DND-41 (cell line): ENCODE measurements around the gene ANKS1B.

Experiments
- ATAC-seq: fragments of 200-7000 bp; cut with Tn5 transposase; 3 replicates; pipeline ENCODE4 v1.9.1; 2021; ENCODE audit warnings: low read depth; ENCODE audit not compliant: insufficient read depth
- DNase-seq: peaks from one replicate; pipeline ENCODE4 v3.0.0-alpha.2; 2020
- H2AFZ ChIP-seq: 2 replicates; pipeline ENCODE4 v1.6.0; 2012; ENCODE audit warnings: low read depth, low read length
- H3K27ac ChIP-seq: 2 replicates; pipeline ENCODE4 v1.5.1; 2012; ENCODE audit warnings: low read length, inconsistent platforms
- H3K27me3 ChIP-seq: fragments of 200-600 bp; sonication (generic); 2 replicates; pipeline ENCODE4 v1.6.0; 2012; ENCODE audit warnings: low read length, mild to moderate bottlenecking, inconsistent platforms; ENCODE audit not compliant: insufficient read depth, poor library complexity
- H3K36me3 ChIP-seq: 2 replicates; pipeline ENCODE4 v1.5.1; 2012; ENCODE audit warnings: low read length, inconsistent platforms; ENCODE audit not compliant: insufficient read depth
- H3K4me1 ChIP-seq: 2 replicates; pipeline ENCODE4 v1.5.1; 2012; ENCODE audit warnings: mild to moderate bottlenecking, low read length; ENCODE audit not compliant: insufficient read depth
- H3K4me2 ChIP-seq: 2 replicates; pipeline ENCODE4 v1.6.0; 2012; ENCODE audit warnings: mild to moderate bottlenecking, moderate library complexity, low read length, inconsistent platforms; ENCODE audit not compliant: insufficient read depth
- H3K4me3 ChIP-seq, 2 experiments: fragments of 200-600 bp in 1 of 2; shearing (Covaris generic) in 1 of 2; 2 replicates each; pipeline ENCODE4 v1.5.1; 2012 to 2016; ENCODE audit warnings: inconsistent platforms in 2 of 2, low read length in 2 of 2, mild to moderate bottlenecking in 2 of 2, low read depth in 1 of 2, moderate library complexity in 1 of 2
- H3K79me2 ChIP-seq: 2 replicates; pipeline ENCODE4 v1.6.0; 2012; ENCODE audit warnings: low read length, inconsistent platforms; ENCODE audit not compliant: insufficient read depth
- H3K9ac ChIP-seq: 2 replicates; pipeline ENCODE4 v1.6.0; 2012; ENCODE audit warnings: low read depth, mild to moderate bottlenecking, inconsistent platforms, low read length, moderate library complexity
- H3K9me3 ChIP-seq: 2 replicates; pipeline ENCODE4 v1.5.1; 2012; ENCODE audit warnings: low read length, moderate library complexity, mild to moderate bottlenecking, inconsistent platforms; ENCODE audit not compliant: insufficient read depth, severe bottlenecking
- H4K20me1 ChIP-seq: 2 replicates; pipeline ENCODE4 v1.6.0; 2012; ENCODE audit warnings: low read length; ENCODE audit not compliant: insufficient read depth
- CTCF ChIP-seq: IDR thresholded peaks from 2 replicates; pipeline ENCODE4 v1.5.1; 2012; ENCODE audit warnings: borderline replicate concordance, low read length, moderate library complexity, mild to moderate bottlenecking; ENCODE audit not compliant: poor library complexity, severe bottlenecking; ENCODE audit errors: extremely low read depth
- EZH2 ChIP-seq: IDR thresholded peaks from 3 replicates; pipeline ENCODE4 v1.6.1; 2012; ENCODE audit warnings: borderline replicate concordance, low read depth, mild to moderate bottlenecking, moderate library complexity, low read length, inconsistent platforms; ENCODE audit not compliant: severe bottlenecking

The ANKS1B gene

GRCh38 chr12:99870085-99870484, 114.7 kb downstream of the ANKS1B start:
- Histone ChIP-seq H3K4me3 (no peak overlapping the region), H4K20me1 (no peaks in the 10 kb centered on the region), H3K27ac (no peak overlapping the region), H3K79me2 (no peaks in the 10 kb centered on the region), H2AFZ (no peak overlapping the region), H3K9ac (no peak overlapping the region), H3K4me1 (no peaks in the 10 kb centered on the region), H3K36me3 (no peaks in the 10 kb centered on the region), H3K9me3 (no peaks in the 10 kb centered on the region), H3K27me3 (no peaks in the 10 kb centered on the region), H3K4me2 (no peak overlapping the region)
- ATAC-seq: no peak
- no peak for TF ChIP-seq CTCF
- TF ChIP-seq EZH2: no peak
- no peak for DNase-seq

GRCh38 chr12:99861731-99862130, 123.0 kb downstream of the ANKS1B start:
- no peaks in the 10 kb centered on the region for H3K9me3 ChIP-seq
- no peak overlapping the region for H3K9ac ChIP-seq
- H3K4me3 ChIP-seq: no peak overlapping the region
- no peak overlapping the region for H3K27ac ChIP-seq
- DNase-seq (no peak), ATAC-seq (no peak)
- no peaks in the 10 kb centered on the region for H3K27me3 ChIP-seq
- no peak overlapping the region for H2AFZ ChIP-seq
- H4K20me1 ChIP-seq: no peaks in the 10 kb centered on the region
- no peaks in the 10 kb centered on the region for H3K79me2 ChIP-seq
- TF ChIP-seq EZH2: no peak
- TF ChIP-seq CTCF: no peak
- no peak overlapping the region for H3K4me2 ChIP-seq
- H3K4me1 ChIP-seq: no peaks in the 10 kb centered on the region
- H3K36me3 ChIP-seq: no peaks in the 10 kb centered on the region

- Histone ChIP-seq H3K4me3 (no peak overlapping the region), H3K4me1 (no peaks in the 10 kb centered on the region), H3K9ac (no peak overlapping the region), H3K27me3 (no peaks in the 10 kb centered on the region), H2AFZ (no peak overlapping the region), H3K79me2 (no peaks in the 10 kb centered on the region), H3K27ac (no peak overlapping the region), H3K36me3 (no peaks in the 10 kb centered on the region), H4K20me1 (no peaks in the 10 kb centered on the region), H3K9me3 (no peaks in the 10 kb centered on the region), H3K4me2 (no peak overlapping the region)
- no peak for DNase-seq
- no peak for TF ChIP-seq EZH2
- no peak for ATAC-seq
Observed at GRCh38 chr12:99859126-99859525, 125.6 kb downstream of the ANKS1B start.

DNA sequence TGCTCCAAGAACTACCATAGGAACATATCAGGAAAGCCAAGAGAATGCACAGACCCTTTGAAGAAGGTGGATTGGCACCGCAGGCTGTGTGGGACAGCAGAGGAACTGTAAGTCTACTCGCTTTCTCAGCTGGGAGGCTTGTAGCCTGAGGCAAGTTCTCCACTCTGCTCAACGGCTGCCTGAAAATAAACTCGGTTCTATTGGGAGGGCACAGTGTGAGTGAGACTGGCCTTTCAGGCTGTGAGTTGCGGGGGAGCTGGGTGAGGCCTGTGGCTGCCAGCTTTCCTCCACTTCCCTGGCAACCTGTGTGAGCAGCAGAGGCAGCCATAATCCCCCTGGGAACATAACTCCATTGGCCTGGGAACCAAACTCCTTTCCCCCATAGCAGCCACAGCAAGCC, 132.1 kb downstream of the ANKS1B start:
- no peaks in the 10 kb centered on the region for H3K27me3 ChIP-seq
- H3K4me1 ChIP-seq: no peaks in the 10 kb centered on the region
- TF ChIP-seq EZH2: no peak
- TF ChIP-seq CTCF: no peak
- H3K9ac ChIP-seq: no peak overlapping the region
- H3K4me3 ChIP-seq: no peak overlapping the region
- no peaks in the 10 kb centered on the region for H4K20me1 ChIP-seq
- no peak overlapping the region for H2AFZ ChIP-seq
- H3K36me3 ChIP-seq: no peaks in the 10 kb centered on the region
- no peaks in the 10 kb centered on the region for H3K79me2 ChIP-seq
- H3K27ac ChIP-seq: no peak overlapping the region
- ATAC-seq (no peak), DNase-seq (no peak)
- H3K4me2 ChIP-seq: no peak overlapping the region
- no peaks in the 10 kb centered on the region for H3K9me3 ChIP-seq
